Superior temporal gyrus (tissue), 1 donor: ENCODE data around the gene SLC18A2.

Experiments
- DNase-seq: peaks from one replicate; pipeline ENCODE4 v3.0.0-alpha.2; 2016; ENCODE audit errors: extremely low spot score

Gene SLC18A2

GRCh38 chr10:117237401-117237991 is 3.4 kb upstream of the SLC18A2 start:
- no peak for DNase-seq

GRCh38 chr10:117239051-117239450 is 1.9 kb upstream of the SLC18A2 start:
- DNase-seq, result no peak

- no peak for DNase-seq
These were observed 943 bp upstream of the SLC18A2 start for GRCh38 chr10:117239721-117240620.

GRCh38 chr10:117241541-117242462 is 888 bp downstream of the SLC18A2 start:
- no peak for DNase-seq

GRCh38 chr10:117242463-117242832 is 1.5 kb downstream of the SLC18A2 start:
- DNase-seq, result no peak

- DNase-seq, result no peak
These were observed 6.2 kb downstream of the SLC18A2 start for GRCh38 chr10:117246997-117247671.

GRCh38 chr10:117248750-117249465 is 8.0 kb downstream of the SLC18A2 start:
- no peak for DNase-seq

- DNase-seq, result no peak
These were observed 8.7 kb downstream of the SLC18A2 start for GRCh38 chr10:117249493-117250093.

- DNase-seq, result no peak
These were observed 9.5 kb downstream of the SLC18A2 start for GRCh38 chr10:117250411-117250810.

- DNase-seq, result no peak
These were observed 13.0 kb downstream of the SLC18A2 start for GRCh38 chr10:117253908-117254307.

- no peak for DNase-seq
These were observed 13.4 kb downstream of the SLC18A2 start for GRCh38 chr10:117254338-117254737.

- DNase-seq, result no peak
These were observed 14.1 kb downstream of the SLC18A2 start for GRCh38 chr10:117254774-117255735.

GRCh38 chr10:117255835-117256460 is 15.0 kb downstream of the SLC18A2 start:
- DNase-seq, result no peak

- DNase-seq, result no peak
These were observed 16.0 kb downstream of the SLC18A2 start for GRCh38 chr10:117256910-117257309.

GRCh38 chr10:117257721-117258120 is 16.8 kb downstream of the SLC18A2 start:
- DNase-seq, result no peak

GRCh38 chr10:117259279-117259678 is 18.4 kb downstream of the SLC18A2 start:
- no peak for DNase-seq

- DNase-seq, result no peak
These were observed 19.2 kb downstream of the SLC18A2 start for GRCh38 chr10:117260084-117260483.

GRCh38 chr10:117261501-117261900 is 20.6 kb downstream of the SLC18A2 start:
- DNase-seq, result no peak
